GM23338 (cell line): ENCODE results near the gene RYR2. TPM values are rescaled to one million over a fixed set of nuclear protein-coding genes. Genes with fewer than 3 reads are reported as not detected.

Experiments
- ETS1 ChIP-seq: IDR thresholded peaks from 2 replicates; pipeline ENCODE4 v1.6.1; 2016; ENCODE audit warnings: antibody characterized with exemption
- EZH2 ChIP-seq: fragments of 200-600 bp; sonication (generic); IDR thresholded peaks from one replicate; pipeline ENCODE4 v1.8.0; 2017; ENCODE audit warnings: antibody characterized with exemption, mild to moderate bottlenecking, low read depth; ENCODE audit not compliant: unreplicated experiment
- EZH2phosphoT487 ChIP-seq: fragments of 200-600 bp; sonication (generic); IDR thresholded peaks from one replicate; pipeline ENCODE4 v1.8.1; 2018; ENCODE audit warnings: antibody characterized with exemption; ENCODE audit not compliant: unreplicated experiment
- JUNB ChIP-seq: IDR thresholded peaks from one replicate; pipeline ENCODE4 v1.6.1; 2016; ENCODE audit warnings: antibody characterized with exemption; ENCODE audit not compliant: unreplicated experiment
- NANOG ChIP-seq: IDR thresholded peaks from 2 replicates; pipeline ENCODE4 v1.6.1; 2016; ENCODE audit warnings: antibody characterized with exemption, borderline replicate concordance
- POLR2AphosphoS5 ChIP-seq: IDR thresholded peaks from 2 replicates; pipeline ENCODE4 v1.6.1; 2016; ENCODE audit warnings: antibody characterized with exemption, low read depth
- STAT1 ChIP-seq: IDR thresholded peaks from one replicate; pipeline ENCODE4 v1.6.1; 2016; ENCODE audit warnings: antibody characterized with exemption; ENCODE audit not compliant: unreplicated experiment
- ZNF114 ChIP-seq: fragments of 250-450 bp; sonication (Bioruptor Pico); IDR thresholded peaks from 2 replicates; pipeline ENCODE4 v1.5.0; 2020; ENCODE audit warnings: mild to moderate bottlenecking, moderate library complexity
- ZNF331 ChIP-seq: fragments of 250-450 bp; sonication (Bioruptor Pico); IDR thresholded peaks from 2 replicates; pipeline ENCODE4 v1.5.0; 2020; ENCODE audit warnings: low read depth, mild to moderate bottlenecking, moderate library complexity
- ZNF462 ChIP-seq: fragments of 250-450 bp; sonication (Bioruptor Pico); IDR thresholded peaks from 2 replicates; pipeline ENCODE4 v1.5.0; 2020; ENCODE audit warnings: mild to moderate bottlenecking, moderate library complexity
- polyA plus RNA-seq: library from polyadenylated mRNA; unstranded; fragments of >200 nt; fragmentation: Nextera tagmentation; extraction: Ambion mirVana; gene quantifications from 2 replicates; pipeline ENCODE4 v1.2.1, GENCODE V29; 2016
- total RNA-seq: library from RNA; depleted of rRNA; stranded (reverse); fragments of >200 nt; shearing (Covaris generic); gene quantifications from 2 replicates; pipeline ENCODE4 v1.2.3, GENCODE V29; 2014
- TF ChIP-seq, protein P1 (sequence below), 2 experiments: fragments of 200-600 bp in 1 of 2; sonication (generic) in 1 of 2; conservative IDR thresholded peaks; 2 replicates each; pipeline versions ENCODE4 v1.5.1 to v1.6.1; 2016 to 2017; ENCODE audit warnings: antibody characterized with exemption in 2 of 2, low read depth in 2 of 2, mild to moderate bottlenecking in 2 of 2, moderate library complexity in 1 of 2

RYR2 gene
- total and polyA plus RNA-seq, 2 experiments from 2014 or later, result 8.9 to 10.0 TPM

GRCh38 chr1:237309595-237310118, 267.7 kb downstream of the RYR2 start (continued):
- TF ChIP-seq ZNF462 (no peak), POLR2AphosphoS5 (no peak), JUNB (no peak), STAT1 (no peak), NANOG (no peak), ZNF331 (CRISPR knock-in tag) (no peak), EZH2 (no peak), ZNF114 (no peak), EZH2phosphoT487 (no peak), ETS1 (no peak)
- TF ChIP-seq, protein P1, sequence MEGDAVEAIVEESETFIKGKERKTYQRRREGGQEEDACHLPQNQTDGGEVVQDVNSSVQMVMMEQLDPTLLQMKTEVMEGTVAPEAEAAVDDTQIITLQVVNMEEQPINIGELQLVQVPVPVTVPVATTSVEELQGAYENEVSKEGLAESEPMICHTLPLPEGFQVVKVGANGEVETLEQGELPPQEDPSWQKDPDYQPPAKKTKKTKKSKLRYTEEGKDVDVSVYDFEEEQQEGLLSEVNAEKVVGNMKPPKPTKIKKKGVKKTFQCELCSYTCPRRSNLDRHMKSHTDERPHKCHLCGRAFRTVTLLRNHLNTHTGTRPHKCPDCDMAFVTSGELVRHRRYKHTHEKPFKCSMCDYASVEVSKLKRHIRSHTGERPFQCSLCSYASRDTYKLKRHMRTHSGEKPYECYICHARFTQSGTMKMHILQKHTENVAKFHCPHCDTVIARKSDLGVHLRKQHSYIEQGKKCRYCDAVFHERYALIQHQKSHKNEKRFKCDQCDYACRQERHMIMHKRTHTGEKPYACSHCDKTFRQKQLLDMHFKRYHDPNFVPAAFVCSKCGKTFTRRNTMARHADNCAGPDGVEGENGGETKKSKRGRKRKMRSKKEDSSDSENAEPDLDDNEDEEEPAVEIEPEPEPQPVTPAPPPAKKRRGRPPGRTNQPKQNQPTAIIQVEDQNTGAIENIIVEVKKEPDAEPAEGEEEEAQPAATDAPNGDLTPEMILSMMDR (conservative IDR thresholded peaks at IDR 0.05; ENCODE audit: low read depth in 2 of 2), result no peak
